NCI-H748 (cell line): Measurements from ENCODE around the gene CXCR4.
A peak's percentile ranks its signal among the peaks of the same experiment; 100 is the strongest.
"Not testable (repeated sequence)": the region's sequence is repeated elsewhere in the genome, so short reads cannot be mapped to it uniquely, and the experiment has no call there.

Experiments used
- DNase-seq: peaks from one replicate; lab custom pipeline; 2025; ENCODE audit not compliant: unreplicated experiment; lab: John Stamatoyannopoulos, UW

The CXCR4 gene

GRCh38 chr2:136080114-136080513, 37.8 kb downstream of the CXCR4 start:
- DNase-seq: no peak

- no peak for DNase-seq
Measured at GRCh38 chr2:136077107-136077506, 40.8 kb downstream of the CXCR4 start.

GRCh38 chr2:136075476-136075875, 42.5 kb downstream of the CXCR4 start:
- DNase-seq: no peak

GRCh38 chr2:136072621-136073020, 45.3 kb downstream of the CXCR4 start:
- DNase-seq: no peak

- DNase-seq: not testable (repeated sequence)
Measured at GRCh38 chr2:136071887-136072286, 46.1 kb downstream of the CXCR4 start.

GRCh38 chr2:136070913-136071312, 47.0 kb downstream of the CXCR4 start:
- no peak for DNase-seq

- DNase-seq: no peak
Measured at GRCh38 chr2:136069773-136070172, 48.2 kb downstream of the CXCR4 start.

- DNase-seq: no peak
Measured at GRCh38 chr2:136068581-136069227, 49.2 kb downstream of the CXCR4 start.

GRCh38 chr2:136067897-136068580, 49.9 kb downstream of the CXCR4 start:
- no peak for DNase-seq

- peak; percentile 11 for DNase-seq
Measured at GRCh38 chr2:136067459-136067858, 50.5 kb downstream of the CXCR4 start.

GRCh38 chr2:136065907-136066306, 52.0 kb downstream of the CXCR4 start:
- no peak for DNase-seq

GRCh38 chr2:136065384-136065783, 52.6 kb downstream of the CXCR4 start:
- no peak for DNase-seq
